ENCODE results near the gene OCA2.

The OCA2 gene

DNA sequence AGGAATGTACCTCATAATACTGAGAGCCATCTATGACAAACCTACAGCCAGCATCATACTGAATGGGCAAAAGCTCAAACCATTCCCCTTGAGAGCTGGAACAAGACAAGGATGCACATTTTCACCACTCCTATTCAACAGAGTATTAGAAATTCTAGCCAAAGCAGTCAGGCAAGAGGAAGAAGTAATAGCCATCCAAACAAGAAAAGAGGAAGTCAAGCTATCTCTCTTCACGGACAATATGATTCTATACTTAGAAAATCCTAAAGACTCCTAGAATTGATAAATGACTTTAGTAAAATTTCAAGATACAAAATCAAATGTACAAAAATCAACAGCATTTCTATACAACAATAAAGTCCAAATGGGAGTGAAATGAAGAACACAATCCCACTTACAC is 30.2 kb downstream of the OCA2 start:
- DNase-seq = no peak

DNA sequence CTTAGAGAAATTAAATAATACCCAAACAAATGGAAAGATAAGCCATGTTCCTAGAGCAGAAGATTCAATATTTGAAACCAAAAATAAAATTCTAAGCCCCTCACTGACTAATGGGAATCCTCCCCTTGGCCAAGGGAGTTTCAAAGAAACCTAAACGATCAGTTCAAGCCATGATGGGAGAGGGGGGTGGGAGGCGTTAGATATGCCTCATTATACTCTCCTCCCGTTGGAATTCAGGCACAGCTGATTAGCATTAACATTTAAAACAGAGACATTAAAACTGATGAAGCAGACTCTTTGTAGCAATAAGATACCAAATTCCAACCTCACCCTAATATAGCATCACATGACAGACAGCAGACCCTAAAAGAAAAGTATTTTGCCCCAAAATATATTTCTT is 32.9 kb downstream of the OCA2 start:
- no peak for DNase-seq

DNA sequence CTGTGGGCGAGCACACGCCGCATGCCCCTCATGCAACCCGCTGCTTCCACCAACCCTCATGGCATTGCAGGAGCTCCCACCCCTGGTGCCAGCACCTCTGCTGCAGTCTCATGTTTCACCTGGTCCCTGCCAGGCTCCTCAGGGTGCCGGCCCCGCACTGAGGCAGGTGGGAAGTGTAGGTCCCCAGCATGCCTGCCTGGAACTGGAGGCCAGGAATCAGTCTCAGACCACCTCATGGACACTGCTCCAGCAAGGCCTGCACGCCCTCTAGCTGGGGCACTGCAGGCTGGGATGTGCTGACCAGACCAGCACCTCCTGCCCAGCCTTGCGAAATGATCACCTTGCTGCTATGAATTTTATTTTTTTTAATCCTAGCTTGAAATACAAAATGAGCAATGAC is 39.1 kb downstream of the OCA2 start:
- DNase-seq = no peak

GRCh38 chr15:28058082-28058481 is 41.0 kb downstream of the OCA2 start:
- DNase-seq = no peak

GRCh38 chr15:28051955-28052633 is 47.0 kb downstream of the OCA2 start:
- DNase-seq = no peak

- DNase-seq = no peak
Measured at GRCh38 chr15:28049581-28049980, 49.5 kb downstream of the OCA2 start.

GRCh38 chr15:28047277-28047676 is 51.8 kb downstream of the OCA2 start:
- no peak for DNase-seq

DNA sequence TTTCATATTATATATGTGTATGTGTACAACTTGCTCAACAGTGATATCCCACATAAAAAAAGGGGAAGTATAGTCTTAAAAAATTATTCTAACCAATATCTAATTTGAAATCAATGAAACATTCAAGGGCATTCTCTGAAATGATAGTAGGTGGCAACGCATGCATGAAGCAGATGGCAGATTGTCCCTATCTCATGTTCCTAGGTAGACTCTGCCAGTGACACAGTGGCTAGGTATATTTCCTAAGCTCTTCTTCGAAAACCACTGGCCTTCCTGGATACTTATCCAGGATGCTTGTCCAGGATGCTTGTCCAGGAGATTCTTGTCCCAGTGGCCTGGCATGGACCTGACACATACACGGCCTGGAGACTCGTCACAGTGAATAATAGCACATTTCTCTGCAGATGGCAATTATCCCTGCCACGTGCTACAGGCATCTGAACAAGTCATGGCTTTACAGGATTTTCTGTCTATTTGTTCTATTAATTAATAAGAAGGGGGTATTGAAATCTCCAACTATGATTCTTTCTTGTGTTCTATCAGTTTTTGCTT is 54.9 kb downstream of the OCA2 start:
- no peak for DNase-seq

DNA sequence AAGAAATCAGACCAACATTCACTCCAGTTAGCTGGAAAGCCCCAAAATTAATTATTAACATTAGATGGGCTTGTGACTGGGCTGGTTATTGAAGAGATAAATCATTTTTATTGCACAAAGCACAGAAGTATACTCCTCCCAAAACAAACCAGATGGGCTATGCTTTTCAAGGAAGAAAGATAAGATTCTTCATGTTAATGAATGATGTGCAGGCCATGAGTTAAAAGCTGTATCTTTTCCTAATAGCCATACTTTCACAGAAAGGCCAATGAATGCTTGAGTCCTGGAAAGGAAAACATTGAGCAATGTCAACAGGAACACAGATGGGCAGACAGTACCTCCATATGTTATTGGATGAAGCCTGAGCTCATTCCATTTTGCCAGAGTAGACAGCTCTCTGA is 55.4 kb downstream of the OCA2 start:
- no peak for DNase-seq

DNA sequence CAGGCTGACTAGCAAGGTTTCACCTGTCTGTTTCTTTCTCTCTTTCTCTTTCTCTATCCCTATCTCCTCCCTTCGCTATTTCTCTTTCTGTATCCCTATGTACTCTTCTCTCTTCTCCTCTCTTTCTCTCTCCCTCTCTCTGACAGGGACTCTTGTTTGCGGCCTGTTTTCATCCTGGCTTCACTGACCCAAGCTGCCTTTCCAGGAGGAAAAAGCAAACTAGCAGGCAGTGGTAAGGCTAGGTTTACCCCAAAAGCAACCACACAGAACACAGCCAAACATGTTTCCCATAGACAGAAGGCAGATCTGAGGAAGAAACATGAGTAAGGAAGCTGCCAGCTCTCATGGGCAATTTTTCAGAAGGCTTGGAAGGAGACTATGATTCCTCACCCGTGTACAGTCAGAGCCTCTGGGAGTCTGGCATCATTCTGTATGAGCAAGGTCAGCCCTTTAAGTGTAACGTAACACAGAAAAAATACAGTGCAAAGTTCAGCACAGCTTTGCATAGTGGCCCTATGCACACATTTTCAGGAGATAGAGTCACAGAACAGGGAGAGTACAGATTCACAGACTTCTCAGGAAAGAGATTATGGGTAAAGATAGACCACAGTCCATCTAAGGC is 61.0 kb downstream of the OCA2 start:
- DNase-seq = no peak

- DNase-seq = no peak
Measured at GRCh38 chr15:28033443-28033842, 65.7 kb downstream of the OCA2 start.

DNA sequence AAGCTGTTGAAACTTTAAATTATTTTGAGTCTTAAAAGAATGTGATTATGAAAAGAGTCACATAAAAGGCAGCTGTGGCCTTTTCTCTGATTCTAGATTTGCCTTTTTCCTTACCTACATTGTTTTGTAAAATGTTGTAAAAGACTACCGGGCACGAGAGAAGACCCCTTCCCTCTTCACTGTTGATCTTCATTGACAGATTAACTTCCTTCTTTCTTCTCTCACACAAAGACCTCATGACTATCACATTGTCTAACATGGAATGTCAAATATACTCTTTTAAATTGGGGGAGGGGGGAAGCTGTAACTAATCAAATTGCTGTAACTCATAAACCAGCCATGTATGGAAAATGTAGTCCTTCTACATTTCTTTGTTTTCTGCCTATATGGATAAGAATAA is 68.3 kb downstream of the OCA2 start:
- DNase-seq = no peak

DNA sequence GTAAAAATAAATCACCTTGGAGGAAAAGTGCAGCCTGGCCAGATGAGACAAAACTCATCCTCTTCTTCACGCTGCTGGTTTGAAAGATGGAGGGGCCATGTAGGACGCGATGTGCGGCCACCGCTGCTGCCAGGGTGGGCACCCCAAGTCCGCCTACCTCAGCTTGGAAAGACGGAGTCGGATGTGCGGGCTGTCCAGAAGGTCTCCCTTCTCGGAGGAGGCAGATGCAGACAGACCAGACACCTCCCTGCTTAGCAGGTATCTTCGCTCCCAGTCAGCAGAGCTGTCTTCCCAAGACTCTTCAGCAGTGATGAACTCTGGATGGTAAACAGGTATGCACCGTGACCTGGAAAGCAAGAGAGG is 71.4 kb downstream of the OCA2 start:
- no peak for DNase-seq

DNA sequence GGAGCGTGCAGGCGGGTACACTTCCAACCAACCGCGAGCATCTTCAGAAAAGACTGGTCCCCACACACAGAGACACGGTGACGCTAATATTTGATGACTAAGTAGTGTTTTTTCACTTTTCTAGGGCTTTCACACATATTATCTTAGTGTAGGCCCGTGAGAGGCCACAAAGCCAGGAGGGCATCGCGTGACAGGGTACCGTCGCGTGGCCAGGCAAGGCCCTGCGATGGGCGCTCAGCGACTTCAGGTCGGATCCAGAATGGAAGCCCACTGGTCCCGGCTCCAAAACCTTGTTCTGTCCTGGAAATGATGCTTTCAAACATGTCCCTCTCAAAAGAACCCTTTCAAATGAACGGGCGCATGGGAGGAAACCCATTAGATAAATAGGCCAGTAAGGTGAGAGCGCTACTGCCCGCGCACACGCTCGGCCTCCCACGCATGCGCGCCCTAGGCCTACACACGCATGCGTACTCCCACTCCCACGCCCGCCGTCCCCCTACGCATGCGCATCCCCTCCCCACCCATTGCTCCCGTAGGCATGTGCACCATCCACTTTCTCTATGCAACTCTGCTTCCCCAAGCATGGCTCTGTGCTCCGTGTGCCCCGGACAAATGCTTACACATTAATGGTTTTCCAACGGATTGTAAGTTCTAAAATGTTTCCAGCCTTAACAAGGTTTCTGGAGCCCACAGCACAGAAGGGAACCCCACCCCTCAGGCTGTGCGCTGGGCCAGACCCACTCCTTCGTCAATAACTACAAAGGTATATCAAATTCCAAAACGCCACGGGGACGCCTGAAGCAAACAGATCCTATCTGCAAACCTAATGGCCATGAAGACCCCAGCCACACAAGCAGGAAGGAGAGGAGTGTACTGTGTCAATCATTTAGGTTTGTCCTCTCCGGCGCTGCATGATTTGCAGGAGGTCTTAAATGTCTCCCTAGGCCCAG is 72.1 kb downstream of the OCA2 start:
- no peak for DNase-seq

GRCh38 chr15:28026221-28026620 is 72.9 kb downstream of the OCA2 start:
- DNase-seq = no peak

DNA sequence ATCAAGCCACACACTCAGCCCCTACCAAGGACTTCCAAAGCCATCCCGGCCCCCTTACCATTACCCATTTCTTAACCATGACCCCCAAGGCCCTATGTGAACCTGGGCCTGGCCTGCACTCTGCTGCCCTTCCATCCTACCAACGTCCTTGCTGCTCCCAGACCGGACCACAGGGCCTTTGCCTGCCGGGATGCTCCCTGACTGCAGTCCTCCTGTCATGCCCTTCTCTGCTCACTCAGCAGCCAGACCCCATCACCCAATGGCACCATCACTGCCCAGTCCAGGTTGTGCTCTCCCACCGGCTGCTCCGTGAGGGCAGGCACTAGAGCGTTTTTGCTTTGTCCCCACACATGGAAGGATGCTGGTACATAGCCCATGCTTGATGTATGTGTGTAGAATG is 73.7 kb downstream of the OCA2 start:
- DNase-seq = no peak

- DNase-seq = no peak
Measured at GRCh38 chr15:28024889-28025250, 74.2 kb downstream of the OCA2 start.

DNA sequence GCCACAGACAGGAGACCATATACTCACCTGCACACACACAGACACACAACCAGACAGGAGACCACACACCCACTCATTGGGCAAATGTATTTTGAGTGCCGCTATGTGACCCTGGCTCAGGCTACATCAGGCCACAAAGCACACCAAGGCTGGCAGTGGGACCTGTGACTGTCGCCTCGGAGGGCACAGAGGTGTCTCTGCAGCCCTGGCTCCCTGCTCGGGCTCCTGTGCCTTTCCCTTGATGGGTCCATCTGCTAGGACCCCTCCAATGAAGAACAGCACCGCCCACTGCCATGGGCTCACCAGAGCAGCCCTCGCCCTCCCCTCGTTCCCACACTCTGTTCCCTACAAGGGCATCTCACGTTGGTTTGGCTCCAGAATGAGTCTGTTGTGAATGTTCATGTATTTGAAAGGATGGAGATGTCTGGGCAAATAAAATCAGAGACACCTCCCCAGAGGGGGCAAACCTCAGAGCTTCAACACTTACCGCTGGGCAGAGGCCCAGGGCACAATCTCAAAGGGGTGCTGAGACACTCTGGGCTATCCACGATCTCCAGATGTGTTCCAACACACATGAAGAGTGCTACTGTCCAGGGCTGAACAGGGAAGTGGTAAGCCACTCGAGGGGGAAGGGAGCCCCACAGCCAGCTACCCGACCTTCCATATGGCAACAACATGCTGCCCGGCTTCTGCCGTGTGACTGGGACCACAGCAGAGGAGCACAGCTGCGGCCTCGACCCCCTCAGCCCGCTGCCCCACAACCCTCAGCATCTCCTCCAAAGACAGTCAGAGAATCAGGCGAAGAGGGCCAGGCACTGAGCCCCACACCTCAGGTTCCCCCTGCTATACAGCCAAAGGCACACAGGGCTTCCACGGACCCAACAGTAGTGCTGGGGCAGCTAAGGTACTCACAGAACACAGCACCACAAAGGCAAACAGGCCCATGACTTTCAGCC is 74.9 kb downstream of the OCA2 start:
- no peak for DNase-seq

- DNase-seq = no peak
Measured at GRCh38 chr15:28023422-28023821, 75.7 kb downstream of the OCA2 start.

DNA sequence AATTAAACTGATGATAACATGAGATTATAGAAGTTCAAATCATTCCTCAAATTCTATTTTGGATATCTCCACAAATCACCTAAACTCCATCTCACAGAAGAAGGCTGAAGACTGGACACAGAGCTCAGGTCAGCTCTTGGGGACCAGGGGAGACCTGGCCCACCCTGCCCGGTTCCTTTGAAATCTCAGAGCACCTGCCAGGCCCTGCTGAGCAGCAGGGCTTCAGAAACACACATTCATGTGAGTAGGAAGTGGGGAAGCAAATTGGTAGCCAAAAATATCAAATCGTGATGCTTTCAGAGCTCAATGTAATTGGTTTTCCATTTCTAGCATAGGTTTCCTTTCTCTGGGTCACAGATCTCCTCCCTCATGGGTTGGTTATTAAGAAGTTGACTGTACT is 76.2 kb downstream of the OCA2 start:
- DNase-seq = no peak

DNA sequence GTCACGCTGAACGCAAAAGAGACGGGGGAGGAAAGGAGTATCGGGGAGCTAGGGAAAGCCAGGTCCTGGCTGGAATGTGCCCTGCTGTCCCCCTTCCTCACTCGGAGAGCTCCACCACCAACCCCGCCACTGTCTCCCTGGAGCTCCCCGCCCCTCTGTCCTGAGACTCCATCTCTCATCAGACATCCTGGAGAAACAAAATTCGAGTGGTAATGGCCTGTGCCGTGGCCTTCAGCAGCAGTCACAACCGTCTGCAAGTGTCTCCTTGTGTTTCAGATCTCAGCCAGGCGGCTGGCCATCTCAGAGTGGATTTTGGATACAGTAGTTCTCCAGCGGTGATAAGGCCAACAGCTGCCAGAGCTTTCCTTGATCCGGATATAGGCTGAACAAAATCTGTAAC is 76.9 kb downstream of the OCA2 start:
- no peak for DNase-seq

DNA sequence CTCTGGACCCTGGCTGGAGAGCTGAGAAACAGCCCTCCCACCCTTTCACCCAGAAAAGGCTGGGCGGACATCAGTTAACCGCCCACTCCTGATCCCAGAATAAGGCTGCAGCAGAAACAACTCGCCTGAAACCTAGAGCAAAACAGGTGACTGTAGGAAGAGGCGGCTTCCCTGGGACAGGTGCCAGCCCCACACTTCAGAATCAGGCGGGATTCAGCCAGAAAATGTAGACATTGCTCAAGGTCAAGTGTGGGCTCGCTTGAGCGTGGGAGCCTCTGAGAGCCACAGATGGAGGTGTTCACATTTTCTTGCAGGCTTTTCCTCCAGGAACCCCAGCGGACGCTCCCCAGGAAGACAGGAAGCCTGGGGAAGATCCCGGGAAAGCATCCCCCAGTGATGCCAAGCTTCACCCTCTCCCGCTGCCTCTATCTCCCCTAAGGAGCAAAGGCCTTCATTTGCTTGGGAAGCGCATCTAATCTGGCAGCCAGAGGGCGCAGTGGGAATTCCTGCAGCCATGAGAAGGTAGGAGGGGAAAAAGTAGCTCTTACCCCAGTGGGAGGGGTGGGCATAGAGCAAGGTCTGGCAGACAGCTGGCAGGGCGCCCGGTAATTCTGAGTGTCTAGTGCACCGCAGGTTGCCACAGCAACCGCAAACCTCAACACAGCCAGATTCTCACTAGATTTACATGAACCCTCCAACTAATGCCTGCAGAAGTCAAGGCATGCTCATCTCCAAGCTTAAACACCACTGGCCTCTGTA is 77.7 kb downstream of the OCA2 start:
- no peak for DNase-seq
